Glutamatergic neuron (in vitro differentiated cells): ENCODE data around the gene CRYZ. TPM values are rescaled to one million over a fixed set of nuclear protein-coding genes. Genes with fewer than 3 reads are reported as not detected.
A peak's percentile ranks its signal among the peaks of the same experiment; 100 is the strongest.

Experiments
- DNase-seq: peaks from one replicate; pipeline ENCODE4 v3.0.0; 2022
- H3K27ac Mint-ChIP-seq: one replicate; pipeline ENCODE4 v1.8.0; 2020; ENCODE audit warnings: mild to moderate bottlenecking, mixed read lengths, inconsistent platforms; ENCODE audit not compliant: unreplicated experiment
- H3K27me3 Mint-ChIP-seq: one replicate; pipeline ENCODE4 v1.8.0; 2020; ENCODE audit warnings: mild to moderate bottlenecking, moderate library complexity, mixed read lengths, inconsistent platforms; ENCODE audit not compliant: unreplicated experiment
- H3K36me3 Mint-ChIP-seq: one replicate; pipeline ENCODE4 v1.8.0; 2020; ENCODE audit warnings: mild to moderate bottlenecking, mixed read lengths, inconsistent platforms; ENCODE audit not compliant: unreplicated experiment
- H3K4me1 Mint-ChIP-seq: one replicate; pipeline ENCODE4 v1.8.0; 2020; ENCODE audit warnings: mild to moderate bottlenecking, low read depth, mixed read lengths, inconsistent platforms; ENCODE audit not compliant: unreplicated experiment
- H3K4me3 Mint-ChIP-seq: one replicate; pipeline ENCODE4 v1.8.0; 2020; ENCODE audit warnings: mild to moderate bottlenecking, mixed read lengths, inconsistent platforms; ENCODE audit not compliant: unreplicated experiment
- H3K9me3 Mint-ChIP-seq: one replicate; pipeline ENCODE4 v1.8.0; 2020; ENCODE audit warnings: mild to moderate bottlenecking, moderate library complexity, mixed read lengths, inconsistent platforms; ENCODE audit not compliant: unreplicated experiment
- CTCF ChIP-seq: fragments of 200-600 bp; sonication (generic); IDR thresholded peaks from one replicate; pipeline ENCODE4 v1.5.0; 2021; ENCODE audit not compliant: partially characterized antibody, unreplicated experiment
- total RNA-seq: library from RNA; stranded (reverse); fragmentation: NEBNext Ultra II Directional; extraction: Animal tissue kit (Norgen Biotek cat#: 25700); gene quantifications from one replicate; pipeline ENCODE4 v1.2.1, GENCODE V29; 2021; ENCODE audit not compliant: unreplicated experiment

CRYZ gene
- total RNA-seq, 1 donor from 2014 or later, result 16.2 TPM

GRCh38 chr1:74681449-74681848, 51.4 kb downstream of the CRYZ start:
- TF ChIP-seq CTCF, result no peak
- Mint-ChIP-seq H3K4me1 (peaks cover 10% of the 10 kb centered on the region), H3K4me3 (no peak overlapping the region), H3K36me3 (no peaks in the 10 kb centered on the region), H3K27ac (no peak overlapping the region), H3K9me3 (peaks cover 2% of the 10 kb centered on the region), H3K27me3 (no peaks in the 10 kb centered on the region)
- no peak for DNase-seq

- no peak for TF ChIP-seq CTCF
- H3K4me1 Mint-ChIP-seq, result peaks cover 5% of the 10 kb centered on the region
- peaks cover 1% of the 10 kb centered on the region for H3K9me3 Mint-ChIP-seq
- H3K27me3 Mint-ChIP-seq, result no peaks in the 10 kb centered on the region
- H3K27ac Mint-ChIP-seq, result no peak overlapping the region
- H3K4me3 Mint-ChIP-seq, result no peak overlapping the region
- no peaks in the 10 kb centered on the region for H3K36me3 Mint-ChIP-seq
- DNase-seq, result no peak
Measured at GRCh38 chr1:74681001-74681400, 51.8 kb downstream of the CRYZ start.

DNA sequence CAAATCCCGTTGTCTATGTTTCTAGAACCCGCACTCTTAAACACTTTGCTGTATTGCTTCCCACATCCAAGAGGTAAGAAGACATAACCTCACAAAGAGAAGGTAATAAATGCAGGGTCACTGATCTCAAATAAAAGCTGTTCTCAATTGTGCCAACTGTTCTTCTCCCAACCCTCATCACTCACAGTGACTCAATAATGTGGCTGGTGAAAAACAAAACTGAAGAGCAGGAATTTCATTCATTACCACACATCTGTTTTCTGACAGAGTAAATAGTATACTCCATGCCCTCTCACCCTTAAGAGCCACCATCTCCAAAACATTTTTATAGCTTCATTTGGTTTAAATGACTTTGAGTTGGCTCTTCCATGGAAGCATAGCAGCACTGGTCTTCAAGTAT, 53.0 kb downstream of the CRYZ start:
- no peaks in the 10 kb centered on the region for H3K9me3 Mint-ChIP-seq
- H3K36me3 Mint-ChIP-seq, result no peaks in the 10 kb centered on the region
- TF ChIP-seq CTCF, result no peak
- H3K27ac Mint-ChIP-seq, result no peak overlapping the region
- H3K27me3 Mint-ChIP-seq, result no peaks in the 10 kb centered on the region
- no peak overlapping the region for H3K4me3 Mint-ChIP-seq
- DNase-seq, result no peak
- peaks cover 4% of the 10 kb centered on the region for H3K4me1 Mint-ChIP-seq

- no peak overlapping the region for H3K27ac Mint-ChIP-seq
- no peaks in the 10 kb centered on the region for H3K27me3 Mint-ChIP-seq
- H3K9me3 Mint-ChIP-seq, result peaks cover 5% of the 10 kb centered on the region
- H3K36me3 Mint-ChIP-seq, result no peaks in the 10 kb centered on the region
- H3K4me1 Mint-ChIP-seq, result peaks cover 13% of the 10 kb centered on the region
- no peak for TF ChIP-seq CTCF
- DNase-seq, result no peak
- H3K4me3 Mint-ChIP-seq, result no peak overlapping the region
Measured at GRCh38 chr1:74677926-74678325, 54.9 kb downstream of the CRYZ start.

DNA sequence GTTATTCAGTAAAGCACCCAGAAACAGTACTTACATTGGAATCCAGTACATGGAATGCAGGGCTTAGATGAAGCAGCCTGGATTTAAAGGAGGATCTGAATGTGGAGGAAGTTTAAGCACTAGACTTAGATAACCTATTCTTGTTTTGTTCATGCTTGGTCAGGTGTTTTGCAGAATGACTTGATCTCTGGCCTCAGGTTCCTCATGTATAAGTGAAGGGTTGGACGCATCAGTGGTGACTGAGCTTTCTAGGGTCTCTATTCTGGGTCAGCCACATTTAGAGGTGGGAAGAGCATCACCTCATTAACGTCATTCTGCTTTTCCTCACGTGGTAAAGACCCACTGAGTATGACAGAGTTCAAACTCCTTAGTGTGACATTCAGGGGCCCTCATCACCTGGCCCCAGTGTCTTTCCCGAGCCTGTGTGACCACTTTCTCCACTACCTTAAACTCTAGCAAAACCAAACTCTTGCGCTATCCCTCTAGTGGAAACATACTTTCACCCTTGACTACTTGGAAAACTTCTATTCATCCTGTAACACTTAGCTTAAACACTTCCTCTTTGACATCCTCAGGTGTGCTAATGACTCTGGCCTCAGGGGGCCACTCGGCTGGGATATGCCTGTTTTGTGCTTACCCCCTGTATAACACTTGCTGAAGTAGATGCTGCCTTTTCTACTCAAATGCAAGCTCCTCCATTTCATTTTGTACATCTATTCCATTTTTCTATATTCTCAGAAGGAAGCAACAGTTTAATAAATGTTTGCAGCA, 58.4 kb downstream of the CRYZ start:
- Mint-ChIP-seq H3K27ac (peak overlapping the region; percentile 88), H3K4me1 (peaks cover 13% of the 10 kb centered on the region), H3K4me3 (peak overlapping the region; percentile 72), H3K27me3 (peaks cover 5% of the 10 kb centered on the region), H3K36me3 (peaks cover 7% of the 10 kb centered on the region), H3K9me3 (peaks cover 7% of the 10 kb centered on the region)
- TF ChIP-seq CTCF, result no peak
- no peak for DNase-seq
